HAP-1 (cell line): ENCODE data around the gene METTL21C.

ENCODE experiments used
- DNase-seq, 2 experiments: peaks; one replicate each; pipeline ENCODE4 v3.0.0-alpha.2; 2016 to 2020; ENCODE audit warnings: low spot score in 2 of 2
- H3K27me3 ChIP-seq: fragments of 250-450 bp; sonication (Bioruptor Pico); 2 replicates; pipeline ENCODE4 v1.5.1; 2020; ENCODE audit warnings: low read depth, mild to moderate bottlenecking, moderate library complexity
- H3K36me3 ChIP-seq: fragments of 250-450 bp; sonication (Bioruptor Pico); replicated peaks from 2 replicates; pipeline ENCODE4 v1.5.1; 2020; ENCODE audit warnings: mild to moderate bottlenecking
- H3K4me1 ChIP-seq: fragments of 250-450 bp; sonication (Bioruptor Pico); 2 replicates; pipeline ENCODE4 v1.5.1; 2020; ENCODE audit warnings: mild to moderate bottlenecking
- H3K4me3 ChIP-seq: fragments of 250-450 bp; sonication (Bioruptor Pico); 2 replicates; pipeline ENCODE4 v1.5.1; 2020; ENCODE audit warnings: mild to moderate bottlenecking, moderate library complexity
- H3K9me3 ChIP-seq: fragments of 250-450 bp; sonication (Bioruptor Pico); 2 replicates; pipeline ENCODE4 v1.5.1; 2020; ENCODE audit warnings: mild to moderate bottlenecking, moderate library complexity
- in situ Hi-C: fragments of 300-500 bp; cut with MboI; formaldehyde crosslinking; loops from 3 replicates; pipeline ENCODE4 v1.14.3; 2020; ENCODE audit warnings: low sequenced_read_pairs, inconsistent platforms, mixed read lengths

Gene METTL21C

GRCh38 chr13:102638741-102639140 is 56.1 kb downstream of the METTL21C start:
- peaks cover 78% of the 10 kb centered on the region for H3K36me3 ChIP-seq
- H3K9me3 ChIP-seq, result no peaks in the 10 kb centered on the region
- H3K4me3 ChIP-seq, result no peak overlapping the region
- in situ Hi-C loops, result no loop called here
- no peaks in the 10 kb centered on the region for H3K4me1 ChIP-seq
- H3K27me3 ChIP-seq, result no peaks in the 10 kb centered on the region
- DNase-seq, result no peak
